Ecto neural progenitor cell (in vitro differentiated cells): ENCODE data around the gene PLS3.

Experiments
- DNase-seq: peaks from one replicate; pipeline ENCODE4 v3.0.0-alpha.2; 2018; ENCODE audit warnings: low spot score

The PLS3 gene

GRCh38 chrX:115571712-115572111, 10.7 kb downstream of the PLS3 start:
- no peak for DNase-seq

GRCh38 chrX:115573185-115573584, 12.2 kb downstream of the PLS3 start:
- DNase-seq, result no peak

DNA sequence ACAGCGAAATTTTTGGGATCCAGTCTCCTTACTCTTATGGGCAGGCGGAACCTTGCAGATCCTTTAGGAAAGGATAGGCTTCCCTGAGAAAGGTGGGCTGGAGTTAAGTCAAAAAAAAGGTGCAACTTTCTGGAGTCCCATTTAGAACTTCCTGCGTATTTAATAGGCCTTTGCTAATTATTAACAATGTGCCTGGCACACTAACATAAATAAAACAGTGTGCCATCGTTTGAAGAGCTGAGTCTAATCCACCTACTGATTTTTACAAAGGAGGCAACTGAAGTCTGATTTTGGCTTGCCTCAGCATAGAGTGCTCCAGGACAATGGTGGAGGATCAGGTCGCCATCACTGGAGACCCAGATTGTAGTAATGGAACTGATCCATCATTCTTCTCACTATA, 15.7 kb downstream of the PLS3 start:
- DNase-seq, result no peak

DNA sequence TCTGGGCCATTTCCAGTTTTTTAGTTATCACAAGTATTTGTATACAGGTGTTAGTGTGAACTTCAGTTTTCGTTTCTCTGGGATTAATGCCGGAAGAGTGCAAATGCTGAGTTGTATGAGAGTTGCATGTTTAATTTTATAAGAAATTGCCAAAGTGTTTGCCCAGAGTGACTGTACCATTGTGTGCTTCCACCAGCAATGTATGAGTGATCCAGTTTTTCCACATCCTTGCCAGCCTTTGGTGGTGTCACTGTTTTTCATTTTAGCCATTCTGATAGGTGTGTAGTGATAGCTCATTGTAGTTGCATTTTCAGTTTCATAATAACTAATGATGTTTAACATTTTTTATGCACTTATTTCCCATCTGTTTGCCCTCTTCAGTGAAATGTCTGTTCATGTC, 18.4 kb downstream of the PLS3 start:
- DNase-seq, result no peak

- DNase-seq, result no peak
Measured at GRCh38 chrX:115579786-115580294, 18.9 kb downstream of the PLS3 start.

- no peak for DNase-seq
Measured at GRCh38 chrX:115581759-115582615, 21.0 kb downstream of the PLS3 start.

DNA sequence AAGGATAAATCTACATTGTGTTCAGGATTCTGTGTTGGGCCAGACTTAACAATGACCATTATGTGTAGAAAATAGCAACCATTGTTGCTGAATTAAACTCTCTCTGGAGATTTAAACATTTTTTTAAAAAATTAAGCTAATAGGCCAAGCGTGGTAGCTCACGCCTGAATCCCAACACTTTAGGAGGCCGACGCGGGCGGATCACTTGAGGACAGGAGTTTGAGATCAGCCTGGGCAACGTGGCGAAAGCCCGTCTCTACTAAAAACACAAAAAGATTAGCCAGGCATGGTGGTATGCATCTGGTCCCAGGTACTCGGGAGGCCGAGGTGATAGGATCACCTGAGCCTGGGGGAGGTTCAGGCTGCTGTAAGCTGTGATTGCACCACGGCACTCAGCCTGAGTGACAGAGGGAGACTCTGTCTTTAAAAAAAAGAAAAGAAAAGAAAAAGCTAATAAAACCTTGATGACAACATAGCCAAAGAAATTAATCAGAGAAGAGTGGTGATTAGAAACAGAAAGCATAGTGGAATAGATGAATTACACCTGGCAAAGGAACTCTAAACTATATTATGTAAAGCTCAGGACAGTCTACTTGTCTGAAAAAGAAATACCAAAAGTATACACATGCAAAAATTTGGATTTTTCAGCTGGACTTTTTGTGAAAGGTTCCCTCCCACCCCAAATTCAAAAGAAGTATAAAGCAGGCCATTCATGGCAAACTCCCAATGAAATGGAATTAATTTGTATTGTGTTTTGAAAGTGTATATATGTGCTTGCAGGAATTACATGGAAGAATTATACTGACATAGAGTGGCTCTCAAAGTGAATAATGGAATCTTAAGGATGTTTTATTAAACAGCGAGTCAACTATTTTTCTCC, 21.9 kb downstream of the PLS3 start:
- DNase-seq, result peak; percentile 51

DNA sequence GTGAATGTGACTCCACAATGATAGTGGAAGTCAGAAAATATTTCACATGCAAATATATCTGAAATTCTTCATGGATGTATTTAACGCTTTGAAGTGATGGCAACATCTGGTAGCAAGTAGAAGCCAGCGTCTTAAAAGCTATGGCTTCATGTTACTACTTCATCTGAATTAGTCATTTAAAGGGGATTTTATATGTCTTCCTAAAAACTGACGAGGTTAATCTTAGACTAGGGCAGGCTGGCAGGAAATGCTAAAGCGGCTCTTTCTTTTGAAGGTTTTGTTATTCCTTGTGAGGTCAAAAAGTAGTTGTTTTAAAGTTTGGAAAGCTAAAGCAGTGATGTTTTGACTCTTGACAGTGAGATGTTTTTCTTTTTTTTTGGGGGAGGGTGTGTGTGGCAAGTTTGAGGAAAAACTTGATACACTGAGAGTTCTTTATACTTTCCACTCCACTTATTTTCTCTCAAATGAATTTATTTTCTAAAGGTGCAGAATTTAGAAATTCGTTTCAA, 22.6 kb downstream of the PLS3 start:
- DNase-seq, result no peak

DNA sequence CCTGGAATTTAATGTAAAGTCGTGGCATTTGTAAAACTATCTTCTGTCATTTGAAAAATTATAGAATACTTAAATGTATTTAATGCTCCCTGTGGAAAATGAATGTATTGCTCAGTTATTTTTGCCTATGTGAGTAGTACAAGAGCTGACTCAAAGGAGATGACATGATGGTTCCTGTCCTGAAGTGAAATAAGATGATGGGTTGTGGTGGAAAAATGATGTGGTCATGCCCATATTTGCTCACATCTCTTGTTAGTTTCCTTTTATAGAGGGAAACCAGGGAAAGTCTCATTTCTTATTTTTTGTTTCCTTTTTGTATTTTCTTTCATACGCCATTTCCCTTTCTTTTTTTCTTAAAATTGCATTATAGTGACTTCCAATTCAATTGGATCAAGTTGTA, 23.7 kb downstream of the PLS3 start:
- no peak for DNase-seq

GRCh38 chrX:115588179-115588578, 27.2 kb downstream of the PLS3 start:
- no peak for DNase-seq

DNA sequence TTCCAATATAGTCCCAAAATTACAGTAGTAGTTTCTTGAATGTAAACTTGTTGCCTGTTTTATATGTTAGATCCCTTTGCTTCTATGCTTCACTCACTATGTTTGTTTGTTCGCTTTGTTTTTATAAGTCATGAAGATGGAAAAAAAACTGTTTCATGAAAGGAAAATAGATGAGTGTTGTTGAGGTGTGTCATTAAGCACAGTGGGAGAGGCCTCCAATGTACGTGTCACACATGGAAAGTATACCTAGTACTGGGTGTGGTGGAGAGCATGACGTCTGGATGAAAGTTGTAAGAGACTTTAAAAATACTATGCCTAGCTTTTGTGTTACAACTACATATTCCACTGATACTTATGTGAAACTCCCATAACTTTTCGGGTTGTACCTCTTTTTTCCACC, 28.4 kb downstream of the PLS3 start:
- no peak for DNase-seq

GRCh38 chrX:115591420-115591819, 30.4 kb downstream of the PLS3 start:
- no peak for DNase-seq

GRCh38 chrX:115591856-115592842, 31.2 kb downstream of the PLS3 start:
- DNase-seq, result no peak

- no peak for DNase-seq
Measured at GRCh38 chrX:115592997-115593734, 32.2 kb downstream of the PLS3 start.

DNA sequence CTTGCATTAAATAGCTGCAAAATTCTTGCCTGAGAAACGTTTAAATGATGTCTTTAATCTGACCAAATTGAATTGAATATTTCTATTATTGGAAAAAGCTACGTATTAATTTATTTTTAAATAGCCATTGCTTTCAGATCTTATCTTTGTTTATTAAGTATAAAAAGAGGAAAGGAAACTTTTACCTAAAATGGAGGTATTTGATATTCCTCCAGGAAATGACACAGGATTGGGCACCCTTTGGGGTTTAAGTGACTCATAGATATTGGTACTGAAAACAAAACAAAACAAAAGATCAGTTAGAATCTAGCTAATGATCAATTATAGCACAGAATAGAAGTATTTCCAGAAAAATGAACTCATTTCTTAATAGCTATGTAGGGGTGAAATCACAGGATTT, 34.1 kb downstream of the PLS3 start:
- DNase-seq, result no peak

GRCh38 chrX:115598556-115598955, 37.6 kb downstream of the PLS3 start:
- DNase-seq, result no peak

GRCh38 chrX:115602308-115602707, 41.3 kb downstream of the PLS3 start:
- DNase-seq, result no peak

GRCh38 chrX:115602729-115603389, 41.9 kb downstream of the PLS3 start:
- no peak for DNase-seq

DNA sequence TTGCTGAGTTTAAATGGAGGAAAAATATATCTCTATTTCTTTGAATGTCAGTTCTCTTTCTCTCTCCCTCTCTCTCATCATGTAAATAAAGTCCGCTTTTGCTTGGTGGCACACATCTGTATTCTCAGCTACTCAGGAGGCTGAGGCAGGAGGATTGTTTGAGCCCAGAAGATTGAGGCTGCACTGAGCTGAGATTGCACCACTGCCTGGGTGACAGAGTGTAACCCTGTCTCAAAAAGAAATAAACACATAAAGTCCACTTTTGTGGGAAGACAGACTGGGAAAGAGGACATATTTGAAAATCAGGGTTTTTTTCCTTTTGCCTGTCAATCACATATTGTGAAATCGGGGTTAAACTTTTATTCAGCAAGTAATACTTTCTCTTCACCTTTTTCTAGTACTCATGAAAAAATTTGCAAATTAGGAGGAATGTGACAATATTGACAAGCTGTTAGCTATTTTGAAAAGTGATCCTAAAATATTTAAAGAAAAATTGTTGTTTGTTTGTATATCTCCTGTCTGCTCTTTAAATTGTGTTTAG, 42.6 kb downstream of the PLS3 start:
- DNase-seq, result no peak

GRCh38 chrX:115606861-115607260, 45.9 kb downstream of the PLS3 start:
- DNase-seq, result no peak
